Renal pelvis (tissue), 12 donors: Measurements from ENCODE around the gene COLQ. TPM values are rescaled to one million over a fixed set of nuclear protein-coding genes. Genes with fewer than 3 reads are reported as not detected.
"Not testable (repeated sequence)": the region's sequence is repeated elsewhere in the genome, so short reads cannot be mapped to it uniquely, and the experiment has no call there.

Source experiments
- DNase-seq: peaks from one replicate; pipeline ENCODE4 v3.0.0-alpha.2; 2013
- long read RNA-seq, 16 experiments: transcript quantifications; one replicate each; lab custom pipeline, GENCODE V29; 2026
- polyA plus RNA-seq, 3 donors: library from polyadenylated mRNA; unstranded; fragments of 120-200 nt; gene quantifications; one replicate each; pipeline ENCODE4 v1.2.1, GENCODE V29; 2013; ENCODE audit not compliant: insufficient read length in 3 of 3

The COLQ gene
- 10 to 100 TPM in 2 of 3 donors, 1 to 10 TPM in 1; 4.0 to 11.0 (median 10.1) TPM for polyA plus RNA-seq
- long read RNA-seq, donor 1: 0 reads
- long read RNA-seq, donor 2: 0 reads
- long read RNA-seq, donor 3: 0 reads
- long read RNA-seq, donor 4: 0 reads
- long read RNA-seq, donor 5: 0 reads
- long read RNA-seq, donor 6: 0 reads
- long read RNA-seq, donor 7: 0 reads
- long read RNA-seq, donor 8: 0 reads
- long read RNA-seq, donor 9: 0 reads
- long read RNA-seq, donor 10: 0 reads
- long read RNA-seq, donor 11: 0 reads
- long read RNA-seq, donor 12: 0 reads
- long read RNA-seq, donor 13: 0 reads
- long read RNA-seq, donor 14: 0 reads
- long read RNA-seq, donor 15: 0 reads
- long read RNA-seq, donor 16: 0 reads

DNA sequence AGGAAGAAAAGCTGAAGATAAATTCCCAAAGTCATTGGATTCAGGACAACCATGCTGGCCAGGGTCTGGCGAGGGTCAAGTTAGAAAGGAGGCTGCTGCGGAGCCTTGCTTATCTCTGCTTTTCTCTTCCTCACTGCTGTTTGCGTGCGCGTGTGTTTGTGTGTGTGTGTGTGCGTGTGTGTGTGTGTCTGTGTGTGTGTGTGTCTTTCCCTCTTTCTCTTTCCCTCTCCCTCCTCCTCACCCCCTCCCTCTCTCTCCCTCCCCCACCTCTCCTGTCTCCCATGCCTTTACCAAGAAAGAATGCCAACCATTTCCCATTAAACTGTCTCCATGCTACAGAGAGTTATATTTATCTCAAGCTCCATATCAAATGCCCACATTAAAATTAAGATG is at the start of gene COLQ:
Gene COLQ, minus strand, starts transcription at position 134 of the 393 bp plus-strand sequence. Its CDS starts 81 bp downstream, at position 53.
- no peak for DNase-seq

DNA sequence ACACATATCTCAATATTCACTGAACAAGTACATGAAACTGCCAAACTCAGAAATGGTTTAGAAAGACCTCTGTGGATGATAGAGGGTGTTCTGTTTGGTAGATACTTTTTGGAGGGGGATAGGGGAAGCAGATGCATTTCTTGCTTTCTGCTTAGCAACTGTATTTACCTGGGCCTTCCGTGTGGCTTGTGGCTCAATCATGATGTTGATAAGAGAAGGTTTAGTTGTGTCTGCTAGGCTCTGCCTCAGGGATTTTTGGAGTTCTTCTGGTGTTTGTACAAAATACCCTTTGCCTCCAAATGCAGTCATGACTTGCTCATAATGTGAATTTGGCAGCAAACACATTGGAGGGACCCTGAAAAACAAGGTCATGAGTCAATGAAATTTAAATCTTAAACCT is 41.7 kb upstream of the COLQ start:
- DNase-seq: no peak

DNA sequence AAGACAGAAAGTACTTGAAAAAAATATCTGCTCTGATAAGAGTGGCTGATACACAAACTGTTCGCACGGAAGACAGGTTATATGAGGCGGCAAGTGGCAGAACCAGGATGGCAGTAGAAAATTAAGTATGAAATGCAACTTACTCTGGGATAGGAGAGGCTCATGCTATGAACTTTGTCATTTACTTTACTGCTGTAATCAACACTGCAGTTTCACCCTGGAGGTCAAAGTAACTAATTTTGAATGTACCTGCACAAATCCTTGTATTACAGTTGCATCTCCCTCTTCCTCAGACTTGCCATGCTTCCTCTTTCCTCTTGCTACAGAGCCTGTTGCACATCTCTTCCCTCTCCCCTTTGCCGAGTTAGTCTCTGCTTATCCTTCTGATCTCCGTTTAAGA is 41.1 kb upstream of the COLQ start:
- no peak for DNase-seq

DNA sequence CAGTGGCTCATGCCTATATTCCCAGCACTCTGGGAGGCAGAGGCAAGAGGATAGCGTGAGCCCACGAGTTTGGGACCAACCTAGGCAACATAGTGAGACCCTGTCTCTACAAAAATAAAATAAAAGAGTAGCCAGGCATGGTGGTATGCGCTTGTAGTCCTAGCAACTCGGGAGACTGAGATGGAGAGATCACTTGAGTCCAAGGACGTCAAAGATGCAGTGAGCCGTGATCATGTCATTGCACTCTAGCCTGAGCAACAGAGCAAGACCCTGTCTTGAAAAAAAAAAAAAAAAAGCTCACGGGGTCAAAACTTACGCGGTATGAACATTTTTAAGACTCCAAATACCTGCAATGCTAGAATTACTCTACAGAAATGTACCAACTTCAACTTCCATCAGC is 37.1 kb upstream of the COLQ start:
- peak; percentile 4 for DNase-seq

DNA sequence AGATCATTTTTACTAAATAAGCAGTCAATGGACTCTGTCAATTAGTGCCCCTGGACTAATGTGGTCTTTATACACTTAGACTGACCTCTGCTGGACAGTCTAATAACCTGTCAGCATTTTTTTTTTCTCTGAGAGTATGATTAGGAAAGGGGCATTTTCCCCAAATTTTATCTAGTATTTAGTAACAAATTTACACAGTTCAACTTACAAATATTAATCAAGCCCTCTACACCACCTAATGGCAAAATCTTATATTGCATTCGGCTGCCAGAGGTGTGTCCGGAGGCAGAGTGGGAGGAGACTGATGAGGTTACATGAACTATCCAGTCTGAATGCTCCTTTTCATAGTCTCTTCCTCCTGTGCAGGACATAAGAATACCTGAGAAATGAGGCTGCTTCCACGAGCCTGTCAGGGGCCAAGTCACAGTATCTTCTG is 36.0 kb upstream of the COLQ start:
- peak; percentile 52 for DNase-seq

DNA sequence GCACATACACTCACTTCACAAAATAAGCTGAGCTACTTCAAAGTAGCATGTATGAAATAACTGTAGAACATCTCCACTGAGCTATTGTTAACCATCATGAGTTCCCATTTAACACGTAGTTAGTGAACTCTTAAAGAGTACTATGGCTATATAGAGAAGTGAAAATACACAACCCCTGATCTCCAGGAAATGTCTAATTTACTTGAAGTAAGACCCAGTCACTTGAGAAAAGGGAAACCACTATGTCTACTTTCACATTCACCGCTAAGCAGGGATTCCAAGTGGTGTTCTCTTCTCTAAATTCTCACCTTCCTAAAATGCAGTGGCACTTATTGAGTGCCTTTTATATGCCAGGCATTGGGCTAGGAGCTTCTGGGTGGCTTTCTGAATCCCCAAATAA is 35.0 kb upstream of the COLQ start:
- no peak for DNase-seq

DNA sequence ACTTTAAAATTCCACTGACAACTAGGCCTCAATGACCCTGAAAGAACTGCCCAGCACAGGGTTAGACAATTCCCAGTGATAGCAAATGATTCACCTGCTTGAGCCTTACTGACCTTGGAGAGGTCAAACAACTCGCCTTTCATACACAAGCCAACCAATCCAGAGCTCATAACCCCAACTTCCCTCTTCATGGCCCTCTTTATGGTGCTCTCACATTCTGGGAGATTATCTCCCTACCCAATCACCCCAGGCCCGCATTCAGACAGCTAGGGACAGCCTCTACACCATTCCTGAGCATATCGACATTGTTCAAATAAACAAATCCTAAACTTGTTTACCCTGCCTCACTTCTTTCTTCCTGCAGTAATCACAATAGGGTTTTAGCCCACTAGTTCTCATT is 32.2 kb upstream of the COLQ start:
- no peak for DNase-seq

DNA sequence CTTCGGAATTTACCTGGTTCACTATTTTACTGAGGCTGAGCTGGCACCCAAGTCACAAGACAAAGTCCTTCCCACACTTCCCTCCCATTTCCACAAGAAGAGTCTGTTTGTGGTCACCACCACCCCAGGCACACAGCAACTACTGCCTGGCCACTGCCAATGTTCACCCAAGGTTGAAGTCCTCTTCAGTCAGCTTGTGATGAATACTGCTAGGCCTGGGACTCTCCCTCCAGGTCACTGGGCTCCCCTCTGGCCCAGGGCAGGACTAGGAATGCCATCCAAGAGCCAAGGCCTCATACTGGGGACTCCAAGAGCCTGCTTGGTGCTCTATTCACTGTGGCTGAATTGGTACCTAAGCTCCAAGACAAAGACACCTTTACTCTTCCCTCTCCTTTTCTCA is 30.4 kb upstream of the COLQ start:
- DNase-seq: no peak

DNA sequence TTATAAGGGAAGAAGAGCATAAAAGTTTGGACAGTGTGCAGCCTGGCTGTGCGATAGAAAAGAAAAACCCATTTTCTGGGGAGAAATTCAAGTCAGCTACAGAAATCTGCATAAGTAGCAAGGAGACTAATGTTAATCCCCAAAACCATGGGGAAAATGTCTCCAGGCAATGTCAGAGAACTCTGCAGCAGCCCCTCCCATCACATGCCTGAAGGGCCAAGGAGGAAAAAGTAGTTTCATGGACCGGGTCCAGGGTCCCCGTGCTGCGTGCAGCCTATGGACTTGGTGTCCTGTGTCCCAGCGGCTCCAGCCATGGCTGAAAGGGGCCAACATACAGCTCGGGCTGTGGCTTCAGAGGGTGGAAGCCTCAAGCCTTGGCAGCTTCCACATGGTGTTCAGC is 28.3 kb upstream of the COLQ start:
- DNase-seq: no peak

DNA sequence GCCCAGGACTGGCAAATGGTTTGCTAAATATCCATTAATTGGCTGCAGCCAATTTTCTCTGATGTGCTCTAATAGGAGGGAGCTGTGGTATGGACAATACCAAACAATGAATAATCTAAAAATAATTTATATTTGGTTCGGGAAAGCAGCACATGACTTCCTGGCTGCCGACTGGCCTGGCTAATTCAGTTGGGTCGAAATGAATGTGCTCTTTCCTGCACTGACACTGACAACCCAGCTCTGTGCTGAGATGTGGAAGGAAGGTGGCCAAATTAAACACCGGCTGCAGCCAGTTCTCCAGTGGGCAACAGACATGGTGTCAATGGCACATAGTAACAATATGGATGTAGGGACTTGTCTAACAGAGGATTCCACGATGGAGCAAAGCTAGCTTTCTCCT is 21.1 kb upstream of the COLQ start:
- no peak for DNase-seq

DNA sequence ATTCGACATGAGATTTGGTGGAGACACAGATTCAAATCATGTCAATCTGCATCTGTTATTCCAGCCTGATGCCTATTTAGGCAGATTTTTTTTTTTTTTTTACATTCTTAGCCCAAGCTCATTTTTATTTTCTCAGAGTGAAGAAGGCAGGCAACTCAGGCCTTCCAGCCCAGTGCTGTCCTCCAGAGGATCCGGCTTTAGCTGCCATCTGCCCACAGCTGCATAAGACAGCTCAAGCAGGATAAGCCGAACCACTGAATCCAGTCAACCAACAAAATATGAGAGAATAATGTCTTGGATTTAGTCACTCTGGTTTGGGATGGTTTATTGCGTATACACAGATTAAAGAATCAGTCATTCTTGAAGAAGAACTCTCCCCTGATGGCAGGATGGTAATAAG is 19.9 kb upstream of the COLQ start:
- no peak for DNase-seq

DNA sequence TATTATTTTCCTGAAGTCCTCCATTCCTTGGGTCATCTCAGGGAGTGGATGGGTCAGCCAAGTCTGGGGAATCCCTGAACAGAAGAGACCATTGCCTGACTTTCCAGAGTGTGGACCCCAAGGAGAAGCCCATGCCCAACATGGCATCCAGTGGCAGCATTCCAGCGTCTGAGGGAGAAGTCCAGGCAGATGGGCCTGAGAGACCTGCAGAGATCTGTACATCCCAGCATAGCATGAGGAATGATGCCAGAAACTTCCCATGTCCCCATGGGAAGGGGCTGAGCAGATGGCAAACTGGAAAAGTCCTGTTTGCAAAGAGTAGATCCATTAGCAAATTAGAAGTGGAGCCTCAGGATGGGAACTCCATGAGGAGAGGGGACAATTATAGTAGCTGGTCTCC is 17.6 kb upstream of the COLQ start:
- no peak for DNase-seq

DNA sequence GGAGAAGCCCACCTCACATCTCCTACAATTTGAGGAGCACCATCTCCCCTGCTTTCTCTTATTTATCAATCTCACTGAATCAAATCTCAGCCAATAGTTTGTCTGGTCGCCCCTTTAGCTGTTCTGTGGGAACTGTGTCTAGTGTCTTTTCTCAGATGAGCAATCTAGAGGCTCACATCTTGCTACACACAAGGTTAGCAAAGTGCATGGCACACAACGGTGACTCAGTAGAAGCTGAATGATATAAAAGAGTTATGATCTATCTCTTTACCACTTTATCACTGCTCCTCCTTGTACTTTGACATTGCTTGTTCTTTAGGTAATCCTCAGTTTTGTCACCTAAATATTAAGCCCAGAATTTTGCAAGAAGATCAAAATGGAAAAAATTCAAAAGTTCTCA is 16.8 kb upstream of the COLQ start:
- DNase-seq: no peak

DNA sequence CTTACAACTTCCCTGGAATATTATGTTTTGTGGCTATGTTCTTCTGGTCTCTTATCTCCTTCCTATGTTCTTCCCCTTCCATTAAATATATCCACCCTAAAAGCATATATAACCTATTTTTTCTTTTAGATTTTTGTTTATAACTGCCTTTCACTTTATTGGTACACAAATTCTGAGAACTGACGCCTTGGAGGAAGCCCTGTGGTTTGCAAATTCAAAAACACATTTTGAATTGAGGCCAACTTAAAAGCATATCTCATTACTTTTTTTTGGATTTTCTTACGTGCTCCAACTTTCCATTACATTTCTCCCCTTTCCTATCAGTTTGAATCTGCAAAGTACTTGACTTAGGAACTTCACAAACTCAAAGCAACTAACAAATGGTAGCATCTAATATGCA is 15.3 kb upstream of the COLQ start:
- DNase-seq: no peak

DNA sequence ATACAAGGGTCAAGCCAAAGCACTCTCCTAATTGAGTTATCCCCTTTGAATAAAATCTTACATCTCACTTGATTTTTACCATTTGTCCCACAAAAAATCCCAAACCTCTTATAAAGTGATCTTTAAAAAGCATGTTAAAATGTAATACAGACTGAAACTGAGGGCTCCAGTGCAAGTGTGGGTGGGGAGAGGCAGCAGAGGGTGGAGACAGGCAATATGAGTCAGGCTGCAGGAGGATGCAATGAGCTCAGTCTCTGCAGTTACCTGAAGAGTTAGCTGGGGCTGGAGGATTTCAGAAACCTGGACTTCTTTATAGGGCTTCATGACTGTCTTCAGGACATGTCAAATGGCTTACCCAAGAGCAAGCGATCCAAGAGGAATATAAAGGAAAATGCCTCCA is 14.2 kb upstream of the COLQ start:
- DNase-seq: no peak

DNA sequence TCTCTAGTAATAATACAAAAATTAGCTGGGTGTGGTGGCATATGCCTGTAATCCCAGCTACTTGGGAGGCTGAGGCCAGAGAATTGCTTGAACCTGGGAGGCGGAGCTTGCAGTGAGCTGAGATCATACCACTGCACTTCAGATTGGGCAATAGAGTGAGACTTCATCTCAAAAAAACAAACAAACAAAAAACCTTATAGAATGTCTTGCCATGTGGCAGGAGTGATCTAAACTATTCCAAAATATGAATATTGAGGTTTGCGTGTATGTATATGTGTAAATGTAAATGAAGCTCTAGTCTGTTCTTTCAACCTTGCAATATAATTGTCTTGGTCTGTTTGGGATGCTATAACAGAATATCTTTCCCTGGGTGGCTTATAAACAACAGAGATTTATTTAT is 11.1 kb upstream of the COLQ start:
- DNase-seq: not testable (repeated sequence)

DNA sequence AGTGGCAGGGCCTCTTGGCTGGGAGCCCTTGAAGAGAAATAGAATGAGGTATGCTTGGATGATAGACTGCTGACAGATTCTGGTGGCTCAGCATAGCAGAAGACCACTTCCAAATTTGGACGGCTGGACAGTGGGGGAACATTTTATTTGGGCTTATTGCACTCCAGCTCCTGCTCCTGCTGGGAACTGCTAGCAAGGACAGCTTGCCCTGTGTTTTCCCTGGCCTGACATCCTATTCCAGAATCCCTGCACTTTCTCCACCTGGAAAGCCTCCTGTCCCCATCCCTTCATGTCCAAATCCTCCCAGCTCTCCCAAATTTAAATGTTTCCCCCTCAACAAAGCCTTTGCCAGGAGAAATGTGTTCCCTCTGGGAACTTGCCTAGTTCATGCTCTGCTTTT is 9.8 kb upstream of the COLQ start:
- no peak for DNase-seq

DNA sequence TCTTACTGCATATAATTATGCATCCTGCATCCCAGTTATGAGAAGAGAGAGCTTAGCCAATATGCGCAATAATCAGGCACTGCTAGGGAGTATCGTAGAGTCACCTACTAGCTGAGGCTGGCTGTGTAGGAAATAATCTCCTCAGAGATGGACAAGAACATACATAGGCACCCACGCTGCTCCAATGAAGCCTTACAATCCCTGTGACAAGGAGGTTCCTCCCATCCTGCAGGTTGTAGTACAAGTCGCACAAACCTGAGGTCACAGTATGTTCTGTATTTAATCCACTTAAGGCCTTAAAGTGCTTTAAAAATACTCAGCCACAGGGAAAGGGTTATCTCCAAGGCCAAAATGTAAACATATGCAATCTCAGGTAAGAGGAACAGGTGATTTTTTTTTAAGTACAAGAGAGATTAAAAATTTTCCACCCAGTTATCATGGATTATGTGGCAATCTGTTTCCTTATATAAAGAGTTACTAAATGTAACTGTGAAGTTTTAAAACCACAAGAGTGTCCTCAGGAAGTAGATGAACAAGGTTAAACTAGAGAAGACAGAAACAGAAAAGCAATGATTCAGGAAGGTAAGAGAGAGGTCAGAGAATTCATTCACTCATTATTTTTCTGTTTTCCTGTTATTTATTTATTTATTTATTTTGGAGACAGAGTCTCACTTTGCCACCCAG is 7.5 kb upstream of the COLQ start:
- DNase-seq: no peak

DNA sequence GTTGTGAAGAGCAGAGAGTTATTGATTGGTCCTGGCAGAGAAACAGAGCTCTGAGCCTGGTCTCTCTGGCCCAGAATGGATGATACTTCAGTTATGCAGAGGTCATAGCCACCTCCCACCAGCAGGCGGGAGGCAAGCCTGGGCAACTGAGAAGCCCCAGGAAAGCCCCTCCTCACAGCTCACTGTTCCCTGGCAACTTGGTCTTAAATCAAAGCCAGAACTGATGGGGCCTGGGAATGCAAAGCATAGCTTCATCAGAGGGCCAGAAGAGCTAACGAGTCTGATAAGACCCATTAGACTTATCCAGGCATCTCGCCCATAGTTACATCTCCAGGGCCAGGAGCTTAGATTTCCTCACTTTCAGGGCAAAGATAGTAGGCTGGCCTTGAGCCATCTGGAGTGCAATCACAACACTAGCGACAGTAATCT is 5.5 kb upstream of the COLQ start:
- no peak for DNase-seq

DNA sequence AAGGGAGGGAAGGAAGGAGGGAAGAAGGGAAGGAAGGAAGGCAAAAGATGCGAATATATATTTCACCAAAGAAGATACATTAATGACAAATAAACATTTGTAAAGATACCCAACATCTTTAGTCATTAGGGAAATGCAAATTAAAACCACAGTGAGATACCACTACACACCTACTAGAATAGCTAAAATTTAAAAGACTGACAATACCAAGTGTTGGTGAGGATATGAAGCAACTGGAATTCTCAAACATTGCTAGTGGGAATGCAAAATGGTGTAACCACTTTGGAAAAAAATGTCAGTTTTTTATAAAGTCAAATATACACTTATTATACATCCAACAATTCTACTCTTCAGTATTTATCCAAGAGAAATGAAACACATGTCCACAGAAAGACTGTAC is 4.3 kb upstream of the COLQ start:
- no peak for DNase-seq

DNA sequence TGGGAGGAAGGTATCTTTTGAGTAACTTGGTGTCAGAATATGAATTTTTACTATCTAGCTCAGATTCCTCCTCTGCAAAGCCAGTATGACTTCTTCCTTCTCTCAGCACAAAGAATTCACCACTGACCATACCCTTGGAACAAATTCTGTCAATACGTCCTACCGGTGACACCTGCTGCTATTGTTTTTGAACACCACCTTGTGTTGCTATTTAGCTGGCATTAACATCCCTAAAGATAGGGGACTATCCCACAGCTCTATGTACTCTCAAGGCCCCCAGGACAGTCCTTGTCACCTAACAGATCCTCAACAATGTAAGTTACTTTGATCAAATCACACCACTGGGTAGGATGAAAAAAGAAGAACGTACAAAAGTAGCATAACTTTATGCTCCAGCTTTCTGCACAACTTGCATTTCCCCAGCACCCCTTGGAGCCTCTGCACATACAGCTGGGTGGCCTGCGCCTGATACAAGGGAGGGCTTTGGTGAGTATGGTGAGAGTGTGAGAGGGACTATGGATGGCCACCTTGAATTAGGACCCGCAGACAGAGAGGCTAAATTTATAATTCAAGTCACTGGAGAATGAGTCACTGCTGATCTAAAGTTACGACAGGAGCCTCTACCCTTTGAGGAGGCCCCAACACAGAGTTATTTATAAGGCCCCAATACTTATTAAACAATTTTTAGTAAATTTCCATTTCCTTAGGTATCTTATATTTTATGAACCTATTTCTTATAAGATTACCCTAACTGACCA is 2.3 kb upstream of the COLQ start:
- DNase-seq: no peak

DNA sequence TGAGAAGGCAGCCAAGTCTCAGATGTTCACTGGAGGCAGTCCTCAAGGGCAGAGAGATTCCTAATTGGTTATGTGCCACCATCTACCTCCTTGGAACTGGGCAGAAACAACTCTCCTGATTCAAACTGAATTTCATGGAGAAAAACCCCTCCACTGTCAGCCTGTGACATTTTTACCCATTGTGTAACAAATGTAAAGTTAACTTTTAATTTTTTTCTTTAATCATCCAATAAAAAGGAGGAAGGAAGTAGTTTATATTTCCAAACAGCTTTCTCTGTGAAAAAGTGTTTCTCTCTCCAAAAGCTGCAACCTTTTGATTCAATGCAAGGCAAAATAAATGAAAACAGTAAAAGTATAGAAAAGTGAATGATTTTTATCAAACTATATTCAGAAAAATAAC is 510 bp upstream of the COLQ start:
- no peak for DNase-seq
